ENCODE results near the gene PLPPR5.

Gene PLPPR5

GRCh38 chr1:98989556-98989907, 15.1 kb downstream of the PLPPR5 start:
- no peak overlapping the region for H3K4me3 ChIP-seq (ENCODE audit: control insufficient read depth, low read depth, low read length)
- TF ChIP-seq CTCF (IDR thresholded peaks at IDR 0.05; ENCODE audit: control insufficient read depth, insufficient read depth, low read depth, low read length, missing control alignments): no peak
- DNase-seq (ENCODE audit: low read depth): no peak

- no peak for TF ChIP-seq CTCF (IDR thresholded peaks at IDR 0.05; ENCODE audit: control insufficient read depth, insufficient read depth, low read depth, low read length, missing control alignments)
- DNase-seq (ENCODE audit: low read depth): no peak
Observed at GRCh38 chr1:98988904-98989555, 15.6 kb downstream of the PLPPR5 start.

GRCh38 chr1:98985687-98986086, 19.0 kb downstream of the PLPPR5 start:
- no peak for DNase-seq (ENCODE audit: low read depth)
- no peak overlapping the region for H3K4me3 ChIP-seq (ENCODE audit: control insufficient read depth, low read depth, low read length)
- TF ChIP-seq CTCF (IDR thresholded peaks at IDR 0.05; ENCODE audit: control insufficient read depth, insufficient read depth, low read depth, low read length, missing control alignments): no peak

More at GRCh38 chr1:98988904-98989555, 15.6 kb downstream of the PLPPR5 start:
- H3K4me3 ChIP-seq (ENCODE audit: control insufficient read depth, low read depth, low read length): no peak overlapping the region

DNA sequence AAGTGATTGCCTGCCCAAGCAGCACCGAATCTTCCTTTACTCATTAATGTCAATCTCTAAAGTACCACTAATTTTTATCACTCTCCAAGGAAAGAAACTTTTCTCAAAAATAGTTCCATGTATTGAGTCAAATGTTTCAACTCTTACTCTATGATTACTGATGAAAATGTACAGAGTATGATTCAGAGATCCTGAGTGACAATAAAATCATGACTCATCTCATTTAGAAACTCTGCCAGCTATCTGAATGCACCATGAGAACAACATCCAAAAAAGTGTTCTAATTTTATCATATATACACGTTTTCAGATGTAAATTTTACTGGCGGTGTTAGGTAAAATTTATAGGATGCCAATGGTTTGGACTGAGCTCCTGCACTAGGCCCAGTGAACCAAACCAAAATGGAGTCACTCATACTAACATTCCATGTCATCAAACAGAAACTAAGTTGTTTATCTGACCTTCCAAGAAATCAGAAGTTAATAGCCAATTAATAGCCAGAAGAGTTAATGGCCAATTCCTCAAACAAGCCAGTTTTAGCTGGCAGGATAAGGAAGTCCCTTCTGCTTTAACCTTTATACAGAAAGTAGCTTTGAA, 22.6 kb downstream of the PLPPR5 start:
- H3K4me3 ChIP-seq (ENCODE audit: control insufficient read depth, low read depth, low read length): no peak overlapping the region
- no peak for DNase-seq (ENCODE audit: low read depth)
- no peak for TF ChIP-seq CTCF (IDR thresholded peaks at IDR 0.05; ENCODE audit: control insufficient read depth, insufficient read depth, low read depth, low read length, missing control alignments)

GRCh38 chr1:98979463-98979862, 25.2 kb downstream of the PLPPR5 start:
- DNase-seq (ENCODE audit: low read depth): no peak
- no peak overlapping the region for H3K4me3 ChIP-seq (ENCODE audit: control insufficient read depth, low read depth, low read length)
- no peak for TF ChIP-seq CTCF (IDR thresholded peaks at IDR 0.05; ENCODE audit: control insufficient read depth, insufficient read depth, low read depth, low read length, missing control alignments)

DNA sequence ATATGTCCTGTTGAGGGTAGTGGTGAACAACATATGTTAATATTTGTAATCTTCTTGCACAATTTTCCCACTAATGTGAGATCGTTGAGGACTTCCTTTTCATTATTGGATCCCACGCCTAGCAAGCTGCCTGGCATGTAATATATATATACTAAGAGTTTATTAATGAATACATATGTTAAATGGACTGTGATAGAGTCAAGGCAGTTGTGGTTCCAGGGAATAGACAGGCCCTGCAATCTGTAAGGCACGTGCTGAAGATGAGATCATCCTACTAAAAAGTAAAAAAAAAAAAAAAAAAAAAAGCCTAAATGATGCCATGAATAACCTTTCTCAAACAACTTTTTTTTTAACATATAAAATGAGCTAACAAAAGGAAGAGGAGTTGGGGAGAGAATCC, 28.9 kb downstream of the PLPPR5 start:
- H3K4me3 ChIP-seq (ENCODE audit: control insufficient read depth, low read depth, low read length): no peak overlapping the region
- DNase-seq (ENCODE audit: low read depth): no peak
- TF ChIP-seq CTCF (IDR thresholded peaks at IDR 0.05; ENCODE audit: control insufficient read depth, insufficient read depth, low read depth, low read length, missing control alignments): no peak

Data from AG09309 (cell line).